Stimulated activated CD8-positive, alpha-beta memory T cell treated with anti-CD3 and anti-CD28 coated beads, Interleukin-7, amount 100 ng/mL, for 24 hours (primary cell): ENCODE data around the gene NCR2.

Experiments used
- DNase-seq: peaks from one replicate; pipeline ENCODE4 v3.0.0-alpha.2; 2020; ENCODE audit warnings: low read depth

Gene NCR2

DNA sequence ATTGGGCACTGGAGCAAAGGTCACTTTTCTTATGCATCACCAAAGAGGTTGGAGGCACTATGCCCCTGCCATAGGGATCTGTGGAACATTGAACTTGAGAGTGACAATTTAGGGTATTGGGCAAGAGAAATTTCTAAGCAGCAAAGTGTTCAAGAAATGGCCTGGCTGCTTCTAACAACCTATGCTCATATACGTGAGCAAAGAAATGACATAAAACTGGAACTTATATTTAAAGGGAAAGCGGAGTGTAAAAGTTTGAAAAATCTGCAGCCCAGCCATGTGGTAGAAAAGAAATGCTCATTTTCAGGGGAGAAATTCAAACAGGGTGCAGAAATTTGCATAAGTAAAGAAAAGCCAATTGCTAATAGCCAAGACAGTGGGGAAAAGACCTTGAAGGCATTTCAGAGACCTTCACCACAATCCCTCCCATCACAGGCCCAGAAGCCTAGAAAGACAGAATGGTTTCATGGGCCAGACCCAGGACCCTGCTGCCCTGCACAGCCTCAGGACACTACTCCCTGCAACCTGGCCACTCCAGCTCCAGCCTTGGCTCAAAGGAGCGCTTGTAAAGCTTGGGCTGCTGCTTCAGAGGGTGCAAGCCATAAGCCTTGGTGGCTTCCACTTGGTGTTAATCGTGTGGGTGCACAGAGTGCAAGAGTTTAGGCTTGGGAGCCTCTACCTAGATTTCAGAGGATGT, 24.4 kb downstream of the NCR2 start:
- no peak for DNase-seq

- no peak for DNase-seq
Measured at GRCh38 chr6:41360314-41360685, 24.9 kb downstream of the NCR2 start.

DNA sequence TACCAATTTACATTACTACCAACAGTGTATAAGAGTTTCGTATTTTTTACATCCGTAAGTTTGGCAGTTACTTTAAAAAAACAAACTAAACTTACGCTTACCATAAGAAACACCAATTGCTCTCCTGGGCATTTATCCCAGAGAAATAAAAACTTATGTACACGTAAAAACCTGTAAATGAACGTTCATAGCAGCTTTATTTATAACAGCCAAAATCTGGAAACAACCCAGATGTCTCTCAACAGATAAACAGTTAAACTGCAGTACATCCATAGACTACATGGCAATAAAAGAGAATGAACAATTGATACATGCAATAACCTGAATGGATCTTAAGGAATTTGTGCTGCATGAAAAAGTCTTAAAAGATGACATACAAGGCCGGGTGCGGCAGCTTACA, 30.7 kb downstream of the NCR2 start:
- no peak for DNase-seq

GRCh38 chr6:41367061-41367460, 31.7 kb downstream of the NCR2 start:
- no peak for DNase-seq

DNA sequence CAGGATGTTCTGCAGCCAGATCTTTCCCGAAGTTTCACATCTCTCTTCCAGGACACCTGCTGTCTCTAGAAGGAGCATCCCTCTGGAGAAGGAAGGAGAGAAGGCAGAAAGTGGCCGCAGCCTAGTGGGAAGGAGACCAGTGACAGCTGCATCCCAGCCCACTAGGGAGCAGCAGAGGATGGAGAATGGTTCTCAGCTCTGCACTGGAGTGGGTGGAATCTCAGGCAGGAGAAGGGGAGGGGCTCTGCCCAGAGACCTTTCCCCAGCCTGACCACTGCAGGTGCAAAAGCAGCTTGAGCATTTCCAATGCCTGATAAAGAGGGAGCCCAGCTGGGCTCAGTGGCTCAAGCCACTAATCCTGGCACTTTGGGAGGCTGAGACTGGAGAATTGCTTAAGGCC, 32.3 kb downstream of the NCR2 start:
- no peak for DNase-seq

DNA sequence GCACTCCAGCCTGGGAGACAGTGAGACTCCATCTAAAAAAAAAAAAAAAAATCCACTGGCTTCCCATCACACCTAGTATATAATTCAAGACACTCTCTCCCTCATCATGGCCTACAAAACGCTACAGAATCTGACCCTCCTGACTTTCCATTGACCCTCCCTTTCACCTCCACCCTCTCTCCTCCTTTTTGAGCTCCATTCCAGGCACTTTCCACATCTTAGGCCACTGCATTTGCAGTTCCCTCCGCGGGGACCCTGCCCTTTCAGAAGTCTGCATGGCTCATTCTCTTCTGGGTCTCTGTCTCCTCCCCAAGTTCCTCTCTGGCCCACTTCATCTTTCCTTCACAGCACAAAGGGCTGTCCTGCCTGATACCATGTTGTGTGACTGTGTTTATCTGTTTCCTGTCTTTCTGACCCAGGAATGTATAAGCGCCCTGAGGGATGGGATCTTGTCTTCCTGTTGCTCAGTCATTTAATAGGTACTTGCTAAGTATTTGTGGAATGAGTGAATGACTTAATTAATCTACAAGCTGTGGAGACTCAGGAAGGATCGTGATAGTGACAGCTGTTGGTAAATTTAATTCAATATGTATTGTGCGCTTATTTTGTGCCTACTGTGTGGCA, 35.2 kb downstream of the NCR2 start:
- DNase-seq = no peak

- DNase-seq = no peak
Measured at GRCh38 chr6:41371461-41371991, 36.1 kb downstream of the NCR2 start.

- DNase-seq = no peak
Measured at GRCh38 chr6:41371992-41372831, 36.8 kb downstream of the NCR2 start.

- no peak for DNase-seq
Measured at GRCh38 chr6:41372832-41373626, 37.6 kb downstream of the NCR2 start.

DNA sequence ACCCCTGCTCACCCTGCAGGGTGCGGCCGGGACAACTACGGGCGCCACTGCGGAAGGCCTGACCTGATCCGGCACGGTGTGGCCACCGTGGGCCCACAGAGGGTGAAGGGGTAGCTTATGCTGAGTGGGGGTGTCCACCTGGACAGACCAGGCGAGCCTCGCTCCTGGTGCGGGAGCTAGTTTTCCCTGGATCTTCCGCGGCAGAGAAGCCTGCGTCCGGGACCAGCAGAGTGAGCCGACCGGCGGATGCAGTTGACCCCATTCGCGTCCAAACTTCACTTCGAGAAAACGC, 38.2 kb downstream of the NCR2 start:
- DNase-seq = no peak

DNA sequence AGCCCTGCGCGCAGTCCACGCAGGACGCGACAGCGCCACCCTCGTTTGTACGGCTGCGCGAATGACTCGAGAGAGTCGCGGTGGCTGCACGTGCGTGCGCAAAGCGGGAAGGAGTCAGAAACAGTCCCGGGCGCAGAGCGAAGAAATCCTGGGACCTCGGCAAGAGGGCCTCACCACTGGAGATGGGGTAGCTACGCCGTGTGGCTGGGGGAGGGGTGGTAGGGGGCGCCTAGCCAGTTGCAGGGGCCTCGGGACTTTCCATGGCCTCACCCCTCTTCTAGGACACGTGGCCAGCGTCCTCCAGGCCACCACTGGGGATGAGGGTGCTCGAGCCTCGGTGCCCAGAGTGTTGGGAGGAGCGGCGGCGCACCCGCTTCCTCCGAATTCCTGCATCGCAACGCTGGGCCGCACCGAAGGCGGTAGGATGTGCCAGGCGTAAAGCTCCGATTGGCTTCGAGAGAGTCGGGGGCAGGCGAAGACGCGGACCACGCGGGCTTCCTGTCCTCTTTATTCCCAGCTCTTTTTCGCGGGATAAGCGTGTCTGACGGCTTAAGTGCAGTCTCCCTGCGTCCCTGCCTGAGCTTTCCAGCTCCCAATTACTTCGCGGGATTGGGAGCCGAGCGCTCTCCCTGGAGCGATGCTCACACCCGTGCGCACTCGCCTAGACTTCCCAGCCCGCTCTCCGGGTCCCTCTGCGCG, 38.7 kb downstream of the NCR2 start:
- DNase-seq = no peak

DNA sequence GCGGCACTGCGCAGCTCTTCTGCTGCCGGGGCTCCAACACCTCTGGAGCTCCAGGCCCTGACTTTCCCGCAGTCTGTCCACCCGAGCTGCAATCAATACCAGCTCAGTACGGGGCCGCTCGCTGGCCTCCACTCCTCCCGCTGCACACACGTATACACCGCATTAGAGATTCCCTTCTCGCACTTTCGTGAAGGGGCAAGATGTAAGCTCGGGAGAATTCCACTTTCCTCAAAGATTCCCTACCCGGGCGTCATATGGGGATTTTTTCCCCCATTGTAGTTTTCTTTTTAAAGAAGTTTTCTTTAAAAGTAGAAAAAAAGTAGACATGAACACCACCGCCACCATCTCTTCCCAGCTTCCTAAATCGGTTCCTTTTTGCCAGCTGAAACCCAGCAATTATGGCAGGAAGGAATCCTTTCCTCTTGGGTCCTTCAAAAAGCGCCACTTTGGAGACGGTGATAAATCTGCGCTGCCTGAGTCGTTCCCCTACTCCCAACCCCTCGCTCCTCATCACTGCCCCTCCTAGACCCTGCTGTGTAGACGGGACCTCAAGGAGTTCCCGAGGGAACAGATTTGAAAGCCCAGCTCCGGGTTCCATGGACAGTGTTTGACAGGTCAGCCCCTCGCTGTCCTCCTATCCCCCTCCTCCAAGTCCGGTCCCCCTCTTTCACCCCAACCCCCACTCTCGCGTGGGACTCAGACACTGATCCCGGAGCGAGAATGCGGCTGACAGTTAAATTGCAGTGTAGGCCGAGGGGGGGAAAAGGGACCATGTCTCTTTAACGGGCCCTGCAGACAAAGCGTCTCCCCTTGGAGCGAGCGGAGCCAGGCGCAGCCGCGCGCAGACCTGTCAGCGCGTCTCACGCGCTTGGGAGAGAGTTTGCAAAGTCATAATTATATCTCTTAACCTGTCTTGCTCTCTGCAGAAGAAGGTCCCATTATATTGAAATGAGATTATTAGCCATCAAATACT, 39.5 kb downstream of the NCR2 start:
- no peak for DNase-seq

DNA sequence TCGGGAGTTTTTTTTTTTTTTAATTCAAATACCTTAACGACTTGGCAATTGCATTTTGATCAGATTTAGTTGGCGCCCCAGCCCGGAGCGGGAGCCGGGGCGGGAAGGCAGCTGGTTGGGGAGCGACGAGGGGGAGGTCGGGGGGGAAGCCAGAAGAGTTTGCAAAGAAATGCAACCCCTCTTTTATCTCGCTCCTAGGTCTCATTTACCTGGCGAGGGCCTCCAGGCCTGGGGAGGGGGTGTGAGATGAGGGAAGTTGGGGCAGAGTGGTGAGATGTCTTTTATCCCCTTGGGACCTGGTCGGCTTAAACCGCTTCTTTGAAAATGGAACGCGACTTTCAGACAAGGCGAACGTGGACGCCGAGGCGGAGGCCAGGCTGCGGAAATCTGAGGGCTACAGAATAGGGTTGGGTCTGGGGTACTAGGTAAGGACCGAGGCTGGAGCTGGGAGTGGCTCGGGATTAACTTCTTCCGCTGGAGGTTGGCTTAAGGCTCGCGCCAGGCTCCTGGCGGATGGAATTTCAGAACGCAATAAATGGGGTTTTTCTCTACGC, 40.3 kb downstream of the NCR2 start:
- no peak for DNase-seq

- no peak for DNase-seq
Measured at GRCh38 chr6:41376176-41376575, 40.8 kb downstream of the NCR2 start.

- DNase-seq = no peak
Measured at GRCh38 chr6:41377071-41377470, 41.7 kb downstream of the NCR2 start.

GRCh38 chr6:41379306-41379705, 43.9 kb downstream of the NCR2 start:
- no peak for DNase-seq

DNA sequence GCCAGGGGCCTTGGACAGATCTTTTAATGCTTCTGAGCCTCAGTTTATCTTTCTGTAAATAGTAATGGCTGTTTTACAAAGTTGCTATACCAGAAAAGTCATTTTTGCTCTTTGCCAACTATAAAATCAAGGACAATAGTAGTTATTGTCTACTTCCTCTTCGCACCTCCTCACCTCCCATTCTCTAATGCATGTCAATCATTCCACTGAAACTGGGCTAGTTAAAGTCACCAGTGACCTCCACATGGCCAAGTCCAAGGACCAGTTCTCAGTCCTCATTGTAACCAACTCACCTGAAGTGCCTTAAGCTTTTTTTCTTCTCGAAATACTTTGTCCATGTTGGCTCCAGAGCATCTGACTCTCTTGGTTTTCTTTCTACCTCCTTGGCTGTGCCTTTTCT, 51.2 kb downstream of the NCR2 start:
- no peak for DNase-seq

GRCh38 chr6:41392246-41392645, 56.8 kb downstream of the NCR2 start:
- DNase-seq = no peak

- DNase-seq = no peak
Measured at GRCh38 chr6:41396335-41396734, 60.9 kb downstream of the NCR2 start.

GRCh38 chr6:41399424-41399823, 64.0 kb downstream of the NCR2 start:
- no peak for DNase-seq
